ENCODE measurements around the gene SUGCT. TPM values are rescaled to one million over a fixed set of nuclear protein-coding genes. Genes with fewer than 3 reads are reported as not detected.

SUGCT gene
- polyA plus RNA-seq, 1 of the 3 experiments (the other 2 are of a cell fraction): 53.7 TPM

DNA sequence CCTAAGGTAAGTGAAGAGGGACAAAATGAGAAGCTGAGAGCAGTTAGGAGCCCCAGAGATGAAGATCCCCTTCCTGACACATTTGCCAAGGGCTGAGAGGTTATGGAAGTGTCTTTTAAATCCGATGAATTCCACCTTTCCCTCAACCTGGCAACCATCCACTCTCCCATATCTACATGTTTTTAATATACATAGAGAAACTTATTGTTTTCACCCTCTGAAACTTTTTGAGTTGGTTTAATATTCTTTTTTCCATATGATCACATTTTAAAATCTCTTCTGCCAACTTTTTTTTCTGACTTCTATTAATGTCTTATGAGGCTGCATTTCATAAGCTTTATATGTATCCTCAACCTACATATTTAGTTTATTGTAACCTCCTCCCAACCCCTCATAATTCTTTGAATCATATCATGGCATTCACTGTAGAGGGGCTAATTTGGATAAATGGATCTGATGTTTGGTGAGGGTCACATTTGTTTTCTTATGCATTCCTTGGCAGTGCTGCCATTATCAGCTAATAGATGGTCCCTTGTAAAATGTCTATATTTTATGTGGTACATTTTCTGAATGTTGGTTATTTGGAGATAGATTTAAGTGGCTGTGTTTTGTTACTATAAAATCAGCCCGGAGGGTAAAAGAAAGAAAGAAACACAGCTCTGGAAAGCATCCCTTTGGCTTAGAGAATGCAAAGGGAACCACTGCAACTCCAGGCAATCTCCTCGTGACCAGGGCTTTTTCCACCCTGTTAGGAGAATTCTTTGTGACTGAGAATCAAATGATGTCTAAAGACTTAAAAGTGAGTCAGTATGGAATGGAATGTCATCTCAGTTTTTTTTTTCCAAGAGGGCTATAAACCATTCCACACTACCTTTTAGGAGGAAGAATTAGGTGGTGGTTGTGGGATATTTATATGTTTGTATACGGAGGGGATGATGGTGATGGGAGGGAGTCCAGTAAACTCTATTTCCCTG, 334.4 kb downstream of the SUGCT start (continued):
- TF ChIP-seq, protein P1, sequence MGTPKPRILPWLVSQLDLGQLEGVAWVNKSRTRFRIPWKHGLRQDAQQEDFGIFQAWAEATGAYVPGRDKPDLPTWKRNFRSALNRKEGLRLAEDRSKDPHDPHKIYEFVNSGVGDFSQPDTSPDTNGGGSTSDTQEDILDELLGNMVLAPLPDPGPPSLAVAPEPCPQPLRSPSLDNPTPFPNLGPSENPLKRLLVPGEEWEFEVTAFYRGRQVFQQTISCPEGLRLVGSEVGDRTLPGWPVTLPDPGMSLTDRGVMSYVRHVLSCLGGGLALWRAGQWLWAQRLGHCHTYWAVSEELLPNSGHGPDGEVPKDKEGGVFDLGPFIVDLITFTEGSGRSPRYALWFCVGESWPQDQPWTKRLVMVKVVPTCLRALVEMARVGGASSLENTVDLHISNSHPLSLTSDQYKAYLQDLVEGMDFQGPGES (IDR thresholded peaks at IDR 0.05; ENCODE audit: low read depth, low read length): no peak
- TF ChIP-seq MEF2A (IDR thresholded peaks at IDR 0.05; ENCODE audit: borderline replicate concordance, low read depth) (peak; percentile 63; the same call in 1 of the 2 replicates), FOXM1 (IDR thresholded peaks at IDR 0.05; ENCODE audit: low read depth) (peak; percentile 87), RFX5 (IDR thresholded peaks at IDR 0.05; ENCODE audit: low read length) (no peak), SMC3 (IDR thresholded peaks at IDR 0.05; ENCODE audit: low read depth, low read length) (no peak), RXRA (IDR thresholded peaks at IDR 0.05; ENCODE audit: borderline replicate concordance, low read depth) (no peak; the same call in 1 of the 2 replicates), GATA2 (CRISPR knock-in tag; IDR thresholded peaks at IDR 0.05) (no peak), RCOR1 (IDR thresholded peaks at IDR 0.05; ENCODE audit: low read length) (0 out of 2 replicates have a peak, but pooled peaks have one; percentile 8), FOXJ3 (CRISPR knock-in tag; IDR thresholded peaks at IDR 0.05) (no peak), EP300 (IDR thresholded peaks at IDR 0.05; ENCODE audit: borderline replicate concordance in 1 of 2, low read depth in 1 of 2, low read length in 1 of 2) (peak; percentile 65 to 97), JUND (IDR thresholded peaks at IDR 0.05) (peak; percentile 95), TAF1 (IDR thresholded peaks at IDR 0.05; ENCODE audit: borderline replicate concordance, low read depth, low read length) (peak; percentile 65), NFIC (IDR thresholded peaks at IDR 0.05; ENCODE audit: borderline replicate concordance) (peak; percentile 75)
- TF ChIP-seq, protein P2, sequence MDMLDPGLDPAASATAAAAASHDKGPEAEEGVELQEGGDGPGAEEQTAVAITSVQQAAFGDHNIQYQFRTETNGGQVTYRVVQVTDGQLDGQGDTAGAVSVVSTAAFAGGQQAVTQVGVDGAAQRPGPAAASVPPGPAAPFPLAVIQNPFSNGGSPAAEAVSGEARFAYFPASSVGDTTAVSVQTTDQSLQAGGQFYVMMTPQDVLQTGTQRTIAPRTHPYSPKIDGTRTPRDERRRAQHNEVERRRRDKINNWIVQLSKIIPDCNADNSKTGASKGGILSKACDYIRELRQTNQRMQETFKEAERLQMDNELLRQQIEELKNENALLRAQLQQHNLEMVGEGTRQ (IDR thresholded peaks at IDR 0.05; ENCODE audit: borderline replicate concordance, low read depth, low read length): 0 out of 2 replicates have a peak, but pooled peaks have one; percentile 19
- TF ChIP-seq, protein P3, sequence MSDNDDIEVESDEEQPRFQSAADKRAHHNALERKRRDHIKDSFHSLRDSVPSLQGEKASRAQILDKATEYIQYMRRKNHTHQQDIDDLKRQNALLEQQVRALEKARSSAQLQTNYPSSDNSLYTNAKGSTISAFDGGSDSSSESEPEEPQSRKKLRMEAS (IDR thresholded peaks at IDR 0.05; ENCODE audit: low read depth): peak; percentile 86
- TF ChIP-seq, protein P4, sequence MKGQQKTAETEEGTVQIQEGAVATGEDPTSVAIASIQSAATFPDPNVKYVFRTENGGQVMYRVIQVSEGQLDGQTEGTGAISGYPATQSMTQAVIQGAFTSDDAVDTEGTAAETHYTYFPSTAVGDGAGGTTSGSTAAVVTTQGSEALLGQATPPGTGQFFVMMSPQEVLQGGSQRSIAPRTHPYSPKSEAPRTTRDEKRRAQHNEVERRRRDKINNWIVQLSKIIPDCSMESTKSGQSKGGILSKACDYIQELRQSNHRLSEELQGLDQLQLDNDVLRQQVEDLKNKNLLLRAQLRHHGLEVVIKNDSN (IDR thresholded peaks at IDR 0.05; ENCODE audit: borderline replicate concordance, low read depth): peak; percentile 82; the same call in 1 of the 2 replicates

DNA sequence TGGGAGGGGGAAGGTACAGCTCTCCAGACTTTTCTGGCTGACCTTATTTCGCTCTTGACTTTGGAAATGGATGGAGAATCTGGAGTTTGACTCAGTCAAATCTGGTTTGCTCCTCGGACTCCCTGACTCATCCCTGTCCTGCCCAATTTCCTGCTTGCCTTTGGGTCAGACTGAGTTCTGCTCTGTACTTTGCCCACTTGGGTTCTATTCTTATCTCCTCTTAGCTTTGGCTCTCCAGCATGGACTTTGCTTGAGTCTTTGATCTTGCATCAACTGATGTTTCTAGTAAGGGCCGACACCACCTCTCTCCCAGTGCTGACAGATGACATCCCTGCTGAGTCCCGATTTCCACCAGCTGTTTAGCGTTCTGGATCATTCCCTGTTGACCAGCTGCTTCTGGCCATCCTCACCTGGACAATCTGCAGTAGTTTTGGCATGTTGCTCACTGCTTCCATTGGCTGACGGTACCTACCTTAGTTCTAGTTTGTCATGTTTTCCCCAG, 335.3 kb downstream of the SUGCT start:
- H3K4me3 ChIP-seq (ENCODE audit: low read depth in 2 of 2, low read length in 1 of 2): peak overlapping the region; percentile 43 to 64; a peak in 3 of 4 replicates
- no peaks in the 10 kb centered on the region for H4K20me1 ChIP-seq (ENCODE audit: insufficient read depth)
- H3K9ac ChIP-seq: peak overlapping the region; percentile 91
- no peaks in the 10 kb centered on the region for H3K9me2 ChIP-seq
- ChIA-PET CTCF (interaction anchor here (1.2 to 1.6 kb wide), 3 partner anchors 12 to 17 kb away, joined by 4 read pairs; no protein-coding TSS in a partner anchor), POLR2A (no interaction called here)
- WGBS (ENCODE audit: low lambda C conversion rate): 26% methylated on average over 6 of the region's 6 CpGs
- H3K27ac ChIP-seq (ENCODE audit: low read depth in 2 of 2, low read length in 1 of 2): peak overlapping the region; percentile 98 to 99
- H3K27me3 ChIP-seq (ENCODE audit: insufficient read depth): no peaks in the 10 kb centered on the region
- H3K79me2 ChIP-seq (ENCODE audit: insufficient read depth): peaks cover 72% of the 10 kb centered on the region
- H3K9me3 ChIP-seq: no peaks in the 10 kb centered on the region
- H3K36me3 ChIP-seq (replicated peaks in 1 of 2; ENCODE audit: control insufficient read depth in 1 of 2, insufficient read depth in 2 of 2, low read length in 1 of 2): peaks cover 6 to 27% of the 10 kb centered on the region in 2 experiments
- H2AFZ ChIP-seq (ENCODE audit: low read depth): no peak overlapping the region
- peak overlapping the region; percentile 81 for H3K4me2 ChIP-seq
- no peak for DNase-seq
- peaks cover 74% of the 10 kb centered on the region for H3F3A ChIP-seq (replicated peaks; ENCODE audit: insufficient read depth)
- H3K4me1 ChIP-seq (ENCODE audit: control insufficient read depth in 1 of 2, insufficient read depth in 2 of 2, low read depth in 1 of 2, low read length in 1 of 2): peaks cover 31 to 32% of the 10 kb centered on the region in 2 experiments
- TF ChIP-seq, protein P5, sequence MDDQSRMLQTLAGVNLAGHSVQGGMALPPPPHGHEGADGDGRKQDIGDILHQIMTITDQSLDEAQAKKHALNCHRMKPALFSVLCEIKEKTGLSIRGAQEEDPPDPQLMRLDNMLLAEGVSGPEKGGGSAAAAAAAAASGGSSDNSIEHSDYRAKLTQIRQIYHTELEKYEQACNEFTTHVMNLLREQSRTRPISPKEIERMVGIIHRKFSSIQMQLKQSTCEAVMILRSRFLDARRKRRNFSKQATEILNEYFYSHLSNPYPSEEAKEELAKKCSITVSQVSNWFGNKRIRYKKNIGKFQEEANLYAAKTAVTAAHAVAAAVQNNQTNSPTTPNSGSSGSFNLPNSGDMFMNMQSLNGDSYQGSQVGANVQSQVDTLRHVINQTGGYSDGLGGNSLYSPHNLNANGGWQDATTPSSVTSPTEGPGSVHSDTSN (IDR thresholded peaks at IDR 0.05): peak; percentile 97
- TF ChIP-seq POLR2AphosphoS5 (IDR thresholded peaks at IDR 0.05; ENCODE audit: low read depth, low read length) (peak; percentile 98), YY1 (IDR thresholded peaks at IDR 0.05; ENCODE audit: low read depth) (peak; percentile 35; the same call in 1 of the 2 replicates), RAD21 (IDR thresholded peaks at IDR 0.05; ENCODE audit: low read length) (no peak; the same call in 1 of the 2 replicates), TAF1 (IDR thresholded peaks at IDR 0.05; ENCODE audit: borderline replicate concordance, low read depth, low read length) (peak; percentile 92), TCF12 (IDR thresholded peaks at IDR 0.05) (peak; percentile 90), NFIC (IDR thresholded peaks at IDR 0.05; ENCODE audit: borderline replicate concordance) (peak; percentile 84), ELF1 (IDR thresholded peaks at IDR 0.05) (no peak; the same call in 1 of the 2 replicates), JUND (IDR thresholded peaks at IDR 0.05) (peak; percentile 96), FOSL2 (IDR thresholded peaks at IDR 0.05; ENCODE audit: borderline replicate concordance, low read depth) (peak; percentile 94), EZH2phosphoT487 (IDR thresholded peaks at IDR 0.05; ENCODE audit: borderline replicate concordance, low read depth) (no peak)
- TF ChIP-seq, protein P1 (IDR thresholded peaks at IDR 0.05; ENCODE audit: low read depth, low read length): no peak
- TF ChIP-seq, protein P3 (IDR thresholded peaks at IDR 0.05; ENCODE audit: low read depth): peak; percentile 83

Data from SK-N-SH (cell line).